H9 (cell line): ENCODE results near the gene SSTR5. TPM values are rescaled to one million over a fixed set of nuclear protein-coding genes. Genes with fewer than 3 reads are reported as not detected.

Source experiments
- DNase-seq: peaks from one replicate; pipeline ENCODE4 v3.0.0-alpha.2; 2017
- H2AFZ ChIP-seq: one replicate; pipeline ENCODE4 v1.6.1; 2013; ENCODE audit warnings: mild to moderate bottlenecking, low read length, control low read depth, moderate library complexity
- H2AK5ac ChIP-seq: 2 replicates; pipeline ENCODE4 v1.6.1; 2013; ENCODE audit warnings: low read length, control low read depth, mixed read lengths; ENCODE audit not compliant: insufficient read length
- H2BK120ac ChIP-seq: one replicate; pipeline ENCODE4 v1.6.1; 2013; ENCODE audit warnings: low read depth, mild to moderate bottlenecking, low read length, control low read depth, inconsistent platforms; ENCODE audit not compliant: poor library complexity, severe bottlenecking
- H2BK12ac ChIP-seq: 2 replicates; pipeline ENCODE4 v1.6.1; 2013; ENCODE audit warnings: low read length, control low read depth, mixed read lengths, low read depth; ENCODE audit not compliant: insufficient read length
- H2BK15ac ChIP-seq: 2 replicates; pipeline ENCODE4 v1.6.1; 2013; ENCODE audit warnings: low read depth, low read length, control low read depth
- H2BK20ac ChIP-seq: one replicate; pipeline ENCODE4 v1.6.1; 2013; ENCODE audit warnings: low read depth, mild to moderate bottlenecking, low read length, control low read depth, inconsistent platforms; ENCODE audit not compliant: poor library complexity, severe bottlenecking
- H2BK5ac ChIP-seq: 2 replicates; pipeline ENCODE4 v1.6.1; 2013; ENCODE audit warnings: low read length, control low read depth, mixed read lengths; ENCODE audit not compliant: insufficient read length
- H3K14ac ChIP-seq: 2 replicates; pipeline ENCODE4 v1.6.1; 2013; ENCODE audit warnings: low read length, control low read depth; ENCODE audit not compliant: insufficient read depth
- H3K18ac ChIP-seq: 2 replicates; pipeline ENCODE4 v1.6.1; 2013; ENCODE audit warnings: low read depth, mild to moderate bottlenecking, mixed read lengths, low read length, control low read depth; ENCODE audit not compliant: insufficient read length
- H3K23ac ChIP-seq: 2 replicates; pipeline ENCODE4 v1.6.1; 2013; ENCODE audit warnings: low read length, control low read depth, mixed read lengths, low read depth; ENCODE audit not compliant: insufficient read length
- H3K23me2 ChIP-seq: 2 replicates; pipeline ENCODE4 v1.6.1; 2013; ENCODE audit warnings: low read depth, mild to moderate bottlenecking, mixed read lengths, low read length, control low read depth; ENCODE audit not compliant: insufficient read length, poor library complexity, severe bottlenecking
- H3K27ac ChIP-seq: 2 replicates; pipeline ENCODE4 v1.5.1; 2013; ENCODE audit warnings: low read length, control low read depth, mixed read lengths, low read depth; ENCODE audit not compliant: insufficient read length
- H3K27me3 ChIP-seq: 2 replicates; pipeline ENCODE4 v1.6.1; 2013; ENCODE audit warnings: low read length, control low read depth, inconsistent platforms; ENCODE audit not compliant: insufficient read depth
- H3K4ac ChIP-seq: 2 replicates; pipeline ENCODE4 v1.6.1; 2013; ENCODE audit warnings: low read depth, mild to moderate bottlenecking, control low read depth, inconsistent platforms, low read length, moderate library complexity
- H3K4me1 ChIP-seq: 2 replicates; pipeline ENCODE4 v1.6.1; 2013; ENCODE audit warnings: low read length, control low read depth, inconsistent platforms; ENCODE audit not compliant: insufficient read depth
- H3K4me2 ChIP-seq: 2 replicates; pipeline ENCODE4 v1.6.1; 2013; ENCODE audit warnings: low read length, control low read depth, mixed read lengths; ENCODE audit not compliant: insufficient read length, insufficient read depth
- H3K56ac ChIP-seq: 2 replicates; pipeline ENCODE4 v1.6.1; 2013; ENCODE audit warnings: low read depth, mild to moderate bottlenecking, mixed read lengths, low read length, control low read depth; ENCODE audit not compliant: insufficient read length
- H3K79me1 ChIP-seq: 2 replicates; pipeline ENCODE4 v1.6.1; 2013; ENCODE audit warnings: low read depth, mild to moderate bottlenecking, moderate library complexity, low read length, control low read depth, inconsistent platforms; ENCODE audit not compliant: insufficient read depth, poor library complexity, severe bottlenecking
- H3K79me2 ChIP-seq: 2 replicates; pipeline ENCODE4 v1.6.1; 2013; ENCODE audit warnings: low read length, control low read depth, inconsistent platforms; ENCODE audit not compliant: insufficient read depth
- H3K9ac ChIP-seq: 2 replicates; pipeline ENCODE4 v1.6.1; 2013; ENCODE audit warnings: low read length, control low read depth, mixed read lengths; ENCODE audit not compliant: insufficient read length; ENCODE audit errors: extremely low read depth
- H3K9me3 ChIP-seq: one replicate; pipeline ENCODE4 v1.6.1; 2013; ENCODE audit warnings: low read depth, low read length, inconsistent platforms; ENCODE audit not compliant: control insufficient read depth
- H3T11ph ChIP-seq: one replicate; pipeline ENCODE4 v1.6.1; 2013; ENCODE audit warnings: mild to moderate bottlenecking, low read length, control low read depth, inconsistent platforms
- H4K20me1 ChIP-seq: one replicate; pipeline ENCODE4 v1.6.1; 2013; ENCODE audit not compliant: control insufficient read depth, insufficient read length, insufficient read depth
- H4K5ac ChIP-seq: 2 replicates; pipeline ENCODE4 v1.6.1; 2013; ENCODE audit warnings: low read depth, mild to moderate bottlenecking, mixed read lengths, low read length, control low read depth; ENCODE audit not compliant: insufficient read length
- H4K8ac ChIP-seq: replicated peaks from 2 replicates; pipeline ENCODE4 v1.6.1; 2013; ENCODE audit warnings: low read length, control low read depth, mixed read lengths, low read depth; ENCODE audit not compliant: insufficient read length
- H4K91ac ChIP-seq: 2 replicates; pipeline ENCODE4 v1.6.1; 2013; ENCODE audit warnings: low read depth, mild to moderate bottlenecking, moderate library complexity, mixed read lengths, low read length, control low read depth; ENCODE audit not compliant: insufficient read length
- H3K27ac Mint-ChIP-seq, 3 experiments: 2 replicates in 2 of 3; 3 replicates in 1 of 3; pipeline ENCODE4 v1.8.0; 2020 to 2021; ENCODE audit warnings: mixed read lengths in 3 of 3, mild to moderate bottlenecking in 1 of 3, moderate library complexity in 1 of 3
- H3K27me3 Mint-ChIP-seq: 2 replicates; pipeline ENCODE4 v1.8.0; 2021; ENCODE audit warnings: low read depth, mild to moderate bottlenecking, moderate library complexity, mixed read lengths
- H3K36me3 Mint-ChIP-seq, 3 experiments: 2 replicates in 2 of 3; 3 replicates in 1 of 3; pipeline ENCODE4 v1.8.0; 2020 to 2021; ENCODE audit warnings: low read depth in 3 of 3, mixed read lengths in 3 of 3; ENCODE audit not compliant: insufficient read depth in 1 of 3
- H3K4me1 Mint-ChIP-seq, 2 experiments: 2 replicates each; pipeline ENCODE4 v1.8.0; 2020; ENCODE audit warnings: mixed read lengths in 2 of 2
- H3K4me3 Mint-ChIP-seq, 2 experiments: 2 replicates in 1 of 2; 3 replicates in 1 of 2; pipeline ENCODE4 v1.8.0; 2020 to 2021; ENCODE audit warnings: mild to moderate bottlenecking in 2 of 2, mixed read lengths in 2 of 2, moderate library complexity in 1 of 2
- H3K9me3 Mint-ChIP-seq, 2 experiments: 2 replicates in 1 of 2; 3 replicates in 1 of 2; pipeline ENCODE4 v1.8.0; 2020; ENCODE audit warnings: mild to moderate bottlenecking in 2 of 2, mixed read lengths in 2 of 2, moderate library complexity in 1 of 2
- WGBS: extraction: QIAGEN DNeasy Blood & Tissue Kit; methylation state at CpG from one replicate; pipeline ENCODE4 v1.1.7; 2013; ENCODE audit warnings: missing lambda C conversion rate, low lambda C conversion rate, mixed read lengths; ENCODE audit not compliant: insufficient read length; ENCODE audit errors: extremely low coverage; 5-methylcytosine and 5-hydroxymethylcytosine counted together
- total RNA-seq: library from RNA; stranded (reverse); gene quantifications from 2 replicates; pipeline ENCODE4 v1.2.1, GENCODE V29; 2021
- TF ChIP-seq, protein P1 (sequence below): fragments of 200-600 bp; sonication (generic); conservative IDR thresholded peaks from 3 replicates; pipeline ENCODE4 v1.8.0; 2021; ENCODE audit warnings: antibody characterized with exemption, mild to moderate bottlenecking

SSTR5 gene
- total RNA-seq, 1 experiment from 2014 or later, result 0.22 TPM

DNA sequence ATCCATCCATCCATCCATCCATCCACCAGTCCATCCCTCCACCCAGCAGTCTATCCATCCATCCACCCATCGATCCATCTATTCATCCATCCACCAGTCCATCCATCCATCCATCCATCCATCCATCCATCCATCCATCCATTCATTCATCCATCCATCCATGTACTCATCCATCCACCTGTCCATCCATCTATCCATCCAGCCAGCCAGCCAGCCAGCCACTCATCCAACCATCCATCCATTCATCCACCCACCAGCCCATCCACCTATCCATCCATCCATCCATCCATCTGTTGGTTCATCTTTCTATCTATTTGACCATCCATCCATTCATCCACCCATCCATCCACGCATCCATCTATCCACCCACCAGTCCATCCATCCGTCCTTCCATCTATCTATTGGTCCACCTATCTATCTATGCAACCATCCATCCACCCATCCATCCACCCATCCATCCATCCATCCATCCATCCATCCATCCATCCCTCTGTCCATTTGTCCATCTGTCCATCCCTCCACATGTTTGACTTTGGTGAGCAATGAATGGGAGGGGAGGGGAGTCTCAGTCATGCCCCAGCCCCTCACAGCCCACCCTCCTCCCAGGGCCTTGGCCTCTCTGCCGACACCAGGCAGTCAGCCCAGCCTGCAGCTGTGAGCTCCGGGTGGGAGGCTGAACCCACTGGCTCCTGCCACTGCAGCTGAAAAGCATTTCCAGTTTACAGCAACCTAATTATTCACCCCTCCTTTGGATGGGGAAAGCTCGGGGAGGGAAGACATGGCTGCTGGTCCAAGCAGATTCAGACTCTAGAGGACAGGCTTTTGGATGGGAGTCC lies 38.1 kb upstream of the SSTR5 start:
- no peak overlapping the region for H2AFZ ChIP-seq
- no peak overlapping the region for H3K23ac ChIP-seq
- no CpG with 5 or more reads among the region's 6 CpGs for WGBS
- no peaks in the 10 kb centered on the region for H3K4me1 ChIP-seq
- Mint-ChIP-seq H3K4me3 (no peak overlapping the region), H3K36me3 (no peaks in the 10 kb centered on the region), H3K4me1 (no peaks in the 10 kb centered on the region), H3K27me3 (peaks cover 1% of the 10 kb centered on the region; the same call in 1 of the 2 replicates), H3K9me3 (no peaks in the 10 kb centered on the region), H3K27ac (no peak overlapping the region)
- H3K27ac ChIP-seq, result no peak overlapping the region
- peaks cover 4% of the 10 kb centered on the region for H3K23me2 ChIP-seq
- no peak overlapping the region for H4K91ac ChIP-seq
- H4K5ac ChIP-seq, result no peak overlapping the region
- no peak overlapping the region for H3K18ac ChIP-seq
- H3K14ac ChIP-seq, result peak overlapping the region; percentile 19; the same call in 1 of the 2 replicates
- no peak overlapping the region for H3K9ac ChIP-seq
- no peaks in the 10 kb centered on the region for H3K9me3 ChIP-seq
- H3K27me3 ChIP-seq, result no peaks in the 10 kb centered on the region
- H2BK120ac ChIP-seq, result no peak overlapping the region
- H4K8ac ChIP-seq, result no peak overlapping the region
- H2BK20ac ChIP-seq, result no peak overlapping the region
- TF ChIP-seq, protein P1, sequence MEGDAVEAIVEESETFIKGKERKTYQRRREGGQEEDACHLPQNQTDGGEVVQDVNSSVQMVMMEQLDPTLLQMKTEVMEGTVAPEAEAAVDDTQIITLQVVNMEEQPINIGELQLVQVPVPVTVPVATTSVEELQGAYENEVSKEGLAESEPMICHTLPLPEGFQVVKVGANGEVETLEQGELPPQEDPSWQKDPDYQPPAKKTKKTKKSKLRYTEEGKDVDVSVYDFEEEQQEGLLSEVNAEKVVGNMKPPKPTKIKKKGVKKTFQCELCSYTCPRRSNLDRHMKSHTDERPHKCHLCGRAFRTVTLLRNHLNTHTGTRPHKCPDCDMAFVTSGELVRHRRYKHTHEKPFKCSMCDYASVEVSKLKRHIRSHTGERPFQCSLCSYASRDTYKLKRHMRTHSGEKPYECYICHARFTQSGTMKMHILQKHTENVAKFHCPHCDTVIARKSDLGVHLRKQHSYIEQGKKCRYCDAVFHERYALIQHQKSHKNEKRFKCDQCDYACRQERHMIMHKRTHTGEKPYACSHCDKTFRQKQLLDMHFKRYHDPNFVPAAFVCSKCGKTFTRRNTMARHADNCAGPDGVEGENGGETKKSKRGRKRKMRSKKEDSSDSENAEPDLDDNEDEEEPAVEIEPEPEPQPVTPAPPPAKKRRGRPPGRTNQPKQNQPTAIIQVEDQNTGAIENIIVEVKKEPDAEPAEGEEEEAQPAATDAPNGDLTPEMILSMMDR, result no peak
- no peak overlapping the region for H3K4ac ChIP-seq
- H3K79me1 ChIP-seq, result no peaks in the 10 kb centered on the region
- H2BK15ac ChIP-seq, result no peak overlapping the region
- no peak overlapping the region for H3K56ac ChIP-seq
- no peak for DNase-seq
- no peak overlapping the region for H2BK5ac ChIP-seq
- no peak overlapping the region for H3K4me2 ChIP-seq
- H2BK12ac ChIP-seq, result no peak overlapping the region
- H2AK5ac ChIP-seq, result no peak overlapping the region
- H3T11ph ChIP-seq, result no peak overlapping the region
- no peaks in the 10 kb centered on the region for H3K79me2 ChIP-seq
- no peaks in the 10 kb centered on the region for H4K20me1 ChIP-seq
